RPMI7951 (cell line): ENCODE measurements around the gene CBFA2T3. TPM values are rescaled to one million over a fixed set of nuclear protein-coding genes. Genes with fewer than 3 reads are reported as not detected.

Source experiments
- DNase-seq: peaks from one replicate; pipeline ENCODE4 v3.0.0-alpha.2; 2012; ENCODE audit warnings: low read depth
- total RNA-seq: library from RNA; depleted of rRNA; stranded (reverse); fragments of >200 nt; shearing (Covaris generic); gene quantifications from 2 replicates; pipeline ENCODE4 v1.2.3, GENCODE V29; 2014

CBFA2T3 gene
- total RNA-seq, 1 experiment from 2014 or later: not detected

DNA sequence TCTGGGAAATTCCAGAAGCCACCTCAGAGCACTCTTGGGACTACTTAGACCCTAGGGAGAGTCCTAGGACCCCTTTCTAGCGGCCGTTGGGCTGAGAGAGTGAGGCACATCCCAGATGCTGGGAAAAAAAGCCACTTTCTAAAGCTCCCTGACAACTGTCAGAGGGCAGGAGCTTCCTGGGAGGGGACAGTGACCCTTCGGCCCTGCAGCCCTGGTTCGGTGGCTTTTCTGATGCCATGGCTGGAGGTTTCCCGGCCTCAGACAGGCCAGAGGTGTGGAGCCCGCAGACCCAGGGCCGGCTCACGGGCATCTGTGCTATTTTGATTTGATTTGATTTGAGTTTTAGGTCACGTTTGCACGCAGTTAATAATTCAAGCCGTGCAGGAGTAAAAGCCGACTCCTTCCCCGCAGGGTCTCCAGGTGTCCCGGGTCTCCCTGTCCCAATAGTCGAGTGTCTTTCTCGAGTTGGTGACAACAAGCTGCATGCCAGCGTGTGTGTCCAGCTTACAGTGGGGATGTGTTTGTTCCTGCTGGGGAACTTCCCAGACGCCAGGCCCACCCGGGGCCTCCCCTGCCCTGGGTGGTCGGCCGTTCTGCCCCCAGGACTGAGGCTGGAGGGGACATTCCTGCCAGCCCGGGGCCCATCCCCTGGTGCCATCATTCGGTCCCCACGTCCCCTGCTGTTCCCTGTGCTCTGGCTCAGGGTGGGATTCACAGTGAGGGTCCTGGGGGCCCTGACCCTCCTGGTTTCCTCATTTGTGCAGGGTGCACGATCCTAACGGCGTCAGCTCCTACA is 1.0 kb upstream of the CBFA2T3 start:
- DNase-seq: no peak

DNA sequence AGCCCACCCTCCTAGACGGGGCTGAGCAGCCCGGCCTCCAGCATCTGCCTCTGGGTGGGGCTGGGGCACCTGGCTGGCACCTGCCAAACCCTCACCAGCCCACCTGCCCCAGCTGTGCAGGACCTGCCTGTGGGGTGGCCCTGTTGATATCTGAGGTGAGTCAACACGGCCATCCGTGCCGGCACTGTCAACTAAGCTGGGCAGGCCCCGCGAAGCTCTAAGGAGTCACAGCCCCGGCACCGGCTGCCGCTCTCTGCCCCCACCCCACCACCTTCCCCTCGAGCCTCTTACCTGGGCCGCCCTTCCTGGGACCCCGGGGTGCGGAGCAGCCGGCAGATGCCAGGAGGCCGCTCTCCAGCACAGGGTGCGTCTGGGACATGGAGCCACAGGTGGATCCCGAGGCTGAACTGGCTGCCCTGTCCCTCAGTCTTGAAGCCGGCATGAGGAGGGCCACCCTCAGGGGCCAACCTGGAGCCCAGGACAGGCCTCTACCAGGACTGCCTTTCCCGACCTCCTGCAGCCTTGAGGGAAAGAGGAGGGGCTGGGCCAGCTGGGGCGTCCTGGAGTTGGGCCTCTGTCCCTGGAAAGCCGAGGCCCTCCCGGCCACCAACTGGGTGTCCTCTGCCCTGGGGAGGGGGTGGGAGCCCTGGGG is 515 bp downstream of the CBFA2T3 start:
- DNase-seq: no peak

DNA sequence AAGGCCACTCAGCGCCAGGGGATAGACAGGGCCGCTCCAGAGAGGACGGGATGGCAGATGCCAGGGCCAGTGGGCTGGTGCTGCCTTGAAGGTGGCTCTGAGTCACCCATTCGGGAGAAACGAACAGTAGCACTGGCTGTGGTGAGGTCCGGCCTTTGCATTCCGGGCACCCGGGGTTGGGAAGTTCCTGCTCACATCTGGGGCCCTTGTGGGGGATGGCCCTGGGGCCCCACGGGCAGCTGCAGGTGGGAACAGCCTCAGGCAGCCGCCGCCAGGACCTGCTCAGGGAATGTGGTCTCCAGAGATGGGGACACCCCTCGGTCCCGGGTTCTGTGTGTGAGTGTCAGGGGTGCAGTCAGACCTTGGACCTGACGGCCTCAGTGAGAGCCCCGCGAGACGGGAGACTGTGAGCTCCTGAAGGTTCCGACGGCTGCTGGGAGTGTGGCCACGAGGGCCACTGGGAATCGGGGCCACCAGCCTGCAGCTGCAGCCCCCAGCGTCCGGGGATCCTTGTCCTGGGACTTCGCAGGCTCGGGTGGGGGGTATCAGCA is 1.4 kb downstream of the CBFA2T3 start:
- no peak for DNase-seq

DNA sequence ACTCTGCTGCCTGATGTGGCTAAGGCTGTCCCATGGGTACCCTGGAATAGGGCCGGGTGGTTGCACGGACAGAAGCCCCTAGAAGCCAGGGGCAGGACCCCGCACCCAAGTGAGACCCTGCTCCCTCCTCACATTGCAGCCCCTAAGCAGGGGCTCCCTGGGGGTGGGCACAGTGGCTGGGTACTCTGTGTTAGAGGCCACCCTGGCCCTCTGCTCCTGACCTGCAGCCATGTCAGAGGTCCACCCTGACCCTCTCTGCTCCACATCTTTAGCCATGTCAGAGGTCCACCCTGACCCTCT is 2.1 kb downstream of the CBFA2T3 start:
- DNase-seq: no peak

DNA sequence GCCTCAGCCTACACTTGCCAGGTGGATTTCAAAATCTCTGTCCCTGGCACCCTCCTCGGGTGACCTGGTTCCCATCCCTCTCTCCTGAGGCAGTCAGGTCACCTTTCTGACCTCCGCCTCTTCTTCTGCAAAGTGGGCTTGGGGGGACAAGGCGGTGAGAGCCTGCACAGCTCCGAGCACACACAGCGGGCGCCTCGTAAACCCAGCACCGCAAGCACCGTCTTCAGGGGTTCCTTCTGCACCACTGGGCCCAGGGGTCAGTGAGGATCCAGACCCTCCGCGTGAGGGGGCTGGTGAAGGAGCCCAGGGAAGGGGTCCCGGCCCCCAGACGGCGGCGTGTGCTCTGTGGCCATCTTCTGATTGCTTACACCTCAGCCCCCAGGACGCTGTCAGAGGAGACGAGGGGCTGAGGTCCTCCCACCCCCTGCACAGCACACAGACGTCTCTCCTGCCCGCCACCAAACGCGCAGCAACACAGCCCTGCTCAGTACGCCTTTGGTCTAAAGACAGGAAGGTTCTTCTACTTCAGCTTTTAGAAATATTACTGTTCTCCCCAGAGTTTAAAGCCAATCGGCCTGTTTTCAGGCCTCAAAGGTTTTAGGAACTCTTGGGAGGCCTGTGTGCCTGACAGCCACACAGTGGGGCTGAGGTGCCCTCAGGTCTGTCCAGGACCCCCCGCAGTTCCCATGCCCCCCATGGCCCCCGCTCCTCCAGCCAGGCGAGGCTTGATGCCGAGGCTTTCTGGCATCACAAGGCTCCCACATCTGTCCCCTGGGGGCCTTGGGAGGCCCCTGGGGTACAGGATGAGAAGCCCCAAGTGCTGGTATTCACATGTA is 2.7 kb downstream of the CBFA2T3 start:
- DNase-seq: no peak

DNA sequence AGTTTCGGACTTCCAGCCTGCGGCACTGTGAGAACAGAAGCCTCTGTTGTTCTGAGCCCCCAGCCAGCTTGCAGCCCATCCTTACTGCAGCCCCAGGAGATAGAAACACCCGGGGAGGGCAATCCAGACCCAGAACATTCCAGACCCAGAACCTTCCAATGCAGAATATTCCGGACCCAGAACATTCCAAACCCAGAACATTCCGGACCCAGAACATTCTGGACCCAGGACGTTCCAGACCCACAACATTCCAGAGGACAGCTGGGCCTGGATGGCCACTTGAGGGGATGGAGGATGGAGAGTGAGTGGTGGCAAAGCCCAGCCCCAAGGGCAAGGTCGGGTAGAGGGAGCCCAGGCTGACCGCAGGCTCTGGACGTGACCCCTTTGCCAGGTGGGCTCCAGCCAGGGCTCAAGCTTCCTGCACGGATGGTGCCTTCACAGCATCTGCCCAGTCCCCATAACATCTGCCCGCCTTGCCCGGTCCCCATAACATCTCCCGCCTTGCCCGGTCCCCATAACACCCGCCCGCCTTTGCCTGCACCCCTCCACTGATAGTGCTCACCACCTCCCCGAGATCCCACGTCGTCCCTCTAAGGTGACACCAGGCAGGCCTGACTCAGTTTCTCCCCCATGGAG is 3.5 kb downstream of the CBFA2T3 start:
- DNase-seq: no peak

DNA sequence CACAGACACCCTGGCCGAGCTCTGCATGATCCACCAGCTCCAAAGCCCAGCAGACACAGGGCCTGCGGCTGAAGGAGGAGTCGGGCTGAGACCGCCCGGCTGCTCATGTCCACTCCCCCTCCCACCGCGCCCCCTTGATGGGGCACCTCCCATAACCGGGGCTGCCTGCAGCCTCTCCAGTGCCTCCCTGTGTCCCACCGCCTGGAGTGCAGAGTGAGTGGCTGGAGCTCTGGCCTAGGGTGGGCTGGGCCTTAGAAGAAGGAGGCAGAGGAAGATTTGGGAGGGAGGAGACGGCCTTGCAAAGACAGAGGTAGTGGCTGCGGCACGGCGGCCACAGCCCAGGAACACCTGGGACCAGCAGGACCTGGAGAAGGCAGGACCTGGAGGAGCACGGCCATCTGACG is 4.0 kb downstream of the CBFA2T3 start:
- DNase-seq: no peak

DNA sequence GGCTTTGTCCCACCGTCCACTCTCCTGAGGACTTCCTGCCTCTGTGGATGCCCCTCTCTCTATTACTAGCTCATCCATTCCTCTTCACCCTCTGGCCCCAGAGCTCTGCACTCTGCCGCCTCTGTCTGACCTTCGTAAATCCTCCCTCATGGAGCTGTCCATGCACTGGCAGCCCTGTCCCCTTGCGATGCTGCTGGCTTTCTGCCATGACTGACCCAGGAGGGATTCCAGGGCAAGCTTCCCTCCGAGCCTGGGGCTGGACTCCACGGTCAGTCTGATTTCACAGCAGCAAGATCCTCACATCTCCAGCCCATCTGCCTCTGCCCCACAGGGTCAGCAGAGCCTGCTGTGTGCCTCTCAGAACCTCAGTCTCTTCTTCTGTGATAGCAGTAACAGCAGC is 4.7 kb downstream of the CBFA2T3 start:
- no peak for DNase-seq

DNA sequence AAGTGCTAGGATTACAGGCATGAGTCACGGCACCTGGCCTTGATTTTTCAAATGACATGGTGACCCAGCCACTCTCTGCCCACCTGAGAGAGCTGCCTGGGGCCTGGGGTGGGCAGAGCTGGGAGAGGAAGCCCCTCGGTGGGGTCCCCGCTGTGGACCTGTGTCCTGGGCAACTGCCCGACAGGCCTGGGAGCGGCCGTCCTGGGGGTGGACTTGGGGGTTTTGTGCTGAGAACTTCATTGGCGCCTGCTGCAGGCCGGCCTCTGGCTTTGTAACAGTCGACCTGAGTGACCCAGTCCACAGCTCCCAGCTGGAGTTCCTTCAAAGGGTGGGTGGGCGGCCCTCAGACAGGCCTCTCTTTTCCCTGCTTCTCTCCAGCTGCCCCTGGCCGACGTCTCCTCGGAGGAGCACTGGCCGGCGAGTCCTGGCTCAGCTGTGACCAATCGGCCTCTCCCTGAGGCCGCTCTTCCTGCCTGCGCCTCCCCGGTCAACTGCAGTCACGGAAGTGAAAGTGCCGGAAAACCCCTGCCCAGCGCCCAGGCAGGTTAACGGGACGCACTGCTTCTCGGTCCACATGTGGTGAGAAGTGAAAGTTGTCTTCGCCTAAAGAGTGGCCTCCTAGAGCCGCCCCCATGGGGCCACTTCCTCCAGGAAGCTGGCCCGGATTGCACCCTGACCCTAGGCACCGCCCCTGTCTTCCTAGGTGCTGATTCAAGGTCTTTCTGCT is 5.5 kb downstream of the CBFA2T3 start:
- DNase-seq: no peak

DNA sequence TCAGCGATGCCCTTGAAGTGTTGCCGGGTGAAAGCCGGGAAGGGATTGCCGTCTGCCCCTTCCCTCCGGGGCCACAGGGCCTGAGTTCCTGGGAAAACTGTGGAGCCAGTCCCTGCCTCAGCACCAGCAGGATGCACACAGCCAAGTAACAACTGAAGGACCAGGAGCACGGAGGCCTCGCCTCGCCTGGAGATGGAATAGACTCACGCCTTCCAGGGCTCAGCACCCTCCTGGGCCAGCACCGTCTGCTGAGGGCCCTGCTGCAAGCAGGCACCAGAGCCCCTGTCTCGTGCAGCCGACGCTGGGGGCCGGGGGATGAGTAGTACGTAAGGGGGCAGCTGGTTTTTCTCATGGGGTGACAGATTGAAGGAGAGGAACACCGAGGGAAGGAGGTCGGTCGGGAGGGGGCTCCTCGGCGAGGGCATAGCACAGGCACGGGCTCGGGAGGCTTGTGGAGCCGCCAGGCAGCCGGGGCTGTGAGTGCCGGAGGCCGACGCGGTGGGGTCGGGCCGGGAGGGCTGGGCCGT is 6.4 kb downstream of the CBFA2T3 start:
- DNase-seq: no peak

DNA sequence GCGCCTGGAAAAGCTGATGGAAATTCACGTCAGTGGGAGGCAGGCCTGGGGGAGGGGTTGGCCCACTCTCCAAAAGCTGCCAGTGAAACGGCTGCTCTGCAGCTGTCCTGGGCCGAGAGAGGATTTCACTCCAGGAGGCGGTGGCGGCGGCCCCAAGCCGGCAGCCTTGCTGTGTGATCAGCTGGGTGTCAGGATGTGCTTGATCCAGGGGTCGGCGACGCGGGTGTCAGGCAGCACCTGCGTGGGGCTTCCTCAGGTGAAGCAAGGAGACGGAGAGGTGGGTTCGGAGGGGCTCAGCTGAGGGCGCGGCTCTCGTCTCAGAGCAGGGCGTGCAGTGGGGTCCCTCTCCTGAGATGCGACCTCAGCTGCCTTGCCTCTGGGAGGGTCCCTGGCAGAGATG is 7.0 kb downstream of the CBFA2T3 start:
- DNase-seq: no peak

DNA sequence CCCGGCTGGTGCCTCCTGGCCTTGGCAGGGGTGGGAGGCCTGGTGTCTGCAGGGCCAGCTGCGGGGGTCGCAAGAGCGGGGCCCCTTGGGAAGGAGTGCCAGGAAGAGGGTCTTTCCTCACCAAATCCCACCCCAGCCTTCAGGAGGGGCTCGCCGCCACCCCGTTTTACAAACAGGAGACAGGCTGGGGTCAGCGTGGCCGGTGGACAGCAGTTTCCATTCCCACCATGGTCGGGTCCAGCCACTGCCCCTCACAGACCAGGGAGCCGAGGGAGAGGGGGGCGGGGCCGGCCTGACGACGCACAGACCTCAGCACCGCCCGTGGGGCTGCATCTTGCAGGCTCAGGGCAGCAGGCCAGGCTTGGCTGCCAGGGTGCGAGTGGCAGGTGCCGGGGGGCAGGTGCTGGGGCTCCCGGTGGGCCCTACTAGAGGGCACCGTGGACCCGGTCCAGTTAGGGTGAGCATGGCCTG is 7.6 kb downstream of the CBFA2T3 start:
- no peak for DNase-seq

DNA sequence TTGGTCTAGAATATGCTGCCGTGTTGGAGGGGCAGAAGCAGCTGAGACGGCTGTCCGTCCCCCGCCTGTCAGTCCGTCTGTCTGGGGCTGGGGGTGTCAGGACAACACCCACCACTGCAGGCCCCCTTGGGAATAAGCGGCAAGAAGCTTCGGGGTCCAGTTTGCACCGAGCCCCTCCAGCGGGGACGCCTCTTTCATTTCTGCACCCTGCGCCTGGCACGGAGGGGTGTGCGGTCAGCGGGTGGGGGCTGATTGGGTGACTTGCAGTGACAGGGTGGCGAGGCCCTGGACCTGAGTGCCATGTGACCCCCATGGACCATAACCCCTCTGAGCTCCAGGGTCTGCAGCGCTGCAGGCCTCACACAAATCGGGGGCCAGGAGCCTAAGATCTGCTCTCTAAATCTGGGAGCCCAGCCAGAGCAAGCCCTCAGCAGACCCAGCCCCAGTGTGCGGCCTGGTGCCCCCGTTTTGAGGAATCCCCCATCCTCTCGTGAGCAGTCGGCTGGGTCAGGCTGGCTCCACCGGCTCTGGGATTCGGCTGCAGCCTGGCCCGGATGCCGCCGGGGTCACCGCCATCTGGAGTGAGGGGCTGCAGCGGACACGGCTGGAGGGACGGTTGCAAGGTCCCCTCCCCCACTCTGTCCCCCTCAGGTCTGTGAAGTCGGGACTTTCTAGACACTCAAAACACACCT is 8.3 kb downstream of the CBFA2T3 start:
- no peak for DNase-seq

DNA sequence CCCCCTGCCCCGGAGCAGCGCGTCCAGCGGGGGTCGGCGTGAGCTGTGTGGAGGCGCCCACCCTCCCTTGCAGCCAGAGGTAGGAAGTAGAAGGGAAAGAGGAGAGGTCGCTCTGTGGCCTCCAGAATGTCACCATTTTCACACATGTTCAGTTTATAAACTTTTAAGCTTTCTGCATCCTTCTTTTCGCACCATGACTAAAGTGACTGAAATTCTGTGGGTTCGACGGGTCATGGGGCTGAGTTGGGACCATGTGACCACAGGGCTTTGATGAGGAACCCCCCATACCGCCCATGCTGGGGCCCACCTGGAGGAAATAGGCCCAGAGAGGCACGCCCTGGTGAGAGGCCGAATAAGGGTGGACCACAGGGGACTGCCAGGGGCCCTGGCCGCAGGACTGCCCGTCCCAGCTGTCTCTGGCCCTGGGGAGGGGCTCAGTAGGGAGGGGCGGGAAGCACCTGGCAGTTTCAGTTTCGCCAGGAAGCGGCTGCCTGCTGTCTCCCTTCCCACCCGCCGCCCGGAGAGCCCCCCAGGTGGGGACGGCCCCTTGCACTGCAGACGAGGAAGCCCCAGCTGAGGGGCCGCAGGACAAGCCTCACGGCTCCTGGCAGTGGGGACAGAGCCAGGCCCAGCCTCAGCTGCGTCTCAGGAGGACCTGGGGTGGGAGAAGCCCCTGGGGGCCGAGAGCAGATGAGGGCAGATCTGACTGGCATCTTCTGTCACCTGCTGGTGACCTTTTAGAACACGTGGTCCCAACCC is 9.0 kb downstream of the CBFA2T3 start:
- no peak for DNase-seq

DNA sequence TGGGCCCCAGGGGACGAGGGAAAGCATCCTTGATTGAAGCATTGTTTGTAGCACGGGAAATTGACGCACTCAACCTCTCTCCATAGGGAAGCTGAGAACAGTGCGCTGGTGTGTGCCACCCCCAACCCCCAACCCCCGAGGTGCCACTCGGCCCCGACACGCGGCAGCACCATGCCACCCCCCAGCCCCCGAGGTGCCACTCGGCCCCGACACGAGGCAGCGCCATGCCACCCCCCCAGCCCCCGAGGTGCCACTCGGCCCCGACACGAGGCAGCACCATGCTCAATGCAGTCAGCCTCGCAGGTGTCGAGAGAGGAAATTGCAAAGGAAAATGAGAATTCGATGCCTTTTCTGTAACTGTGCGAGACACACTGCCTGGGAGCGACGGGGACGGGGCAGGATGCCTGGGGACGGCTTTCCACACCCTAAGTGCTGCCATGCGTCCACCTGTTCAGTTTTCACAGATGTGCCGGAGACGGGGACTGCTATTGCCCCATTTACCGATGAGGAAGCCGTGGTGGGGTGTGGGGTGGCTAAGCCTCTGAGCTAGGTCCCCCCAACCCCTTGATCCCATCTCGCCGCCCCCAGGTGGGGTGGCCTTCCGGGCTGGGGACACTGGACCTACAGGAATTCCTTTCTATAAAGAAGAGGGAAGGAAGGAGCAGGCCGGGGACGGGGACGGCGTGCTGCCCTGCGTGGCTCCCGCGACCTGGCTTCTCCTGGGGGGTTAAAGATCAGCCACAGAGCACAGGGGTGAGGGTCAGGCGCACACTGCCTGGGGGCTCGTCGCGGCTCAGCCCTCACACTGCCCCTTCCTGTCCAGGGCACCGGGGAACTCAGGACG is 9.8 kb downstream of the CBFA2T3 start:
- DNase-seq: no peak

DNA sequence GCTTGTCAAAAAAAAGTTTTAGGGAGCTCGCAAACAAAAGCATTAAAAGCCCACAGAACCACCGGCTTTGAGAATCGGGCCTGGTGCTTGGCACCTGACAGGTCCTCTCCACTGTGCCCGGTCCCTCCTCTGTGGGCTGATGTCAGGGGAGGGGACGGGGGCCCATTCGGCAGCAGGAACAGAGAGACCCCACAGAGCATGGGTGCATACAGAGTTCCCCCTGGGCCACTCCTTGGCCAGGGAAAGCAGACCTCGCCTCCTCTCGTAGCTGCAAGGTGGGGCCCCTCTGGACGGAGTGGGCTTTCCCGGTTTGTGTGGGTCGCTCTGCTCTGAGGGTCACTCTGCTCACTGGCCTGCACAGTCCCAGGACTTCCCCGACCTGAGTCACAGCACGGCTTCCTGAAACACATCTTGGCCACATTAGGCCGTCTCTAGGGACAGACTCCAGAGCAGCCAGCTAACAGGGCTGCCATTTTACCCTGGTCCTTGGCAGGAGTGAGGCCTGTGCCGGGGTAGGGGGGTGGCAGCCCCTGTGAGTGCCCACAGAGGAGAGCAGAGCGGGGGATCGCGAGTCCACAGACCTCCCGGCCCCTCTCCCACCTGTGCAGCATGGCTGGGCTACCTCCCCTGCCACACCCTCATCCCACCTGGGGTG is 11.1 kb downstream of the CBFA2T3 start:
- no peak for DNase-seq

DNA sequence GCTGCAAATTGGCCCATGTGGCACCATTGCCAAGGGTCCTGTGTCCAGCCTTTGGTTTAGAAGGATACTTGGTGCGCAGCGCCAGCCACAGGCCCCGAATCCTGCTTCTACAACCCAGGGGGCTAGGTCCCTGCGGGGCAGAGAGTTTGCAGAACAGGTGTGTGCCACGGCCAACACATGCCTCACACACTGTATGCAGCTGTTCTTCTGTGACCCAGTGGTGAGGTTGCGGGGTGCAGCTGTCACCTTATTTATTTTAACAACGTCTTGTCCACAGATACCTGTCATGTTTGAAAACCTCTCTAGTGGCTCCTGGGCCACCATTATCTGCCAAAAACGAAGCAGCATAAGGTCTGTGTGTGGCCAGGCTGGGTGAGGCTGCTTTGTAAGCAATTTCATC is 11.6 kb downstream of the CBFA2T3 start:
- no peak for DNase-seq

DNA sequence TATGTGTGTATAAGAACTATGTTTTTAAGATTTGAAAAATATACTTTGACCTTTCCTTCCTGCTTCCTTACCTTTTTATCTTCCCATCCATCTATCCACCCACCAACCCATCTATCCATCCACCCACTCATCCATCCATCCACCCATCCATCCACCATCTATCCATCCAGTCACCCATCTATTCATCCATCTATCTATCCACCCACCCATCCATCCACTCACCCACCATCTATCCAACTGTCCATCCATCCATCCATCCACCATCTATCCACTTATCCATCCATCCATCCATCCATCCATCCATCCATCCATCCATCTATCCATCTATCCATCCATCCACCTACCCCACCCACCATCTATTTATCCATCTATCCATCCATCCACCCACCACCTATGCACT is 12.4 kb downstream of the CBFA2T3 start:
- no peak for DNase-seq
